Right lobe of liver (tissue), 6 donors: ENCODE results near the gene JADE3. TPM values are rescaled to one million over a fixed set of nuclear protein-coding genes. Genes with fewer than 3 reads are reported as not detected.
A peak's percentile ranks its signal among the peaks of the same experiment; 100 is the strongest.

Source experiments
- ATAC-seq, 4 donors: fragments of 200-7000 bp; cut with Tn5 transposase; one replicate each; pipeline ENCODE4 v1.9.1; 2020; ENCODE audit warnings: mild to moderate bottlenecking in 4 of 4, moderate library complexity in 4 of 4
- DNase-seq, 3 donors: peaks; one replicate each; pipeline ENCODE4 v3.0.0-alpha.2; 2020
- H3K27ac ChIP-seq, 3 donors: fragments of 200-600 bp; one replicate each; pipeline ENCODE4 v1.8.0; 2022
- H3K27me3 ChIP-seq, 2 donors: fragments of 200-600 bp; one replicate each; pipeline ENCODE4 v1.8.0; 2022
- H3K36me3 ChIP-seq, 4 donors: fragments of 200-600 bp; sonication (generic) in 1 of 4; one replicate each; pipeline versions ENCODE4 v1.5.1 to v1.8.0; 2017 to 2022; ENCODE audit warnings: control low read depth in 1 of 4
- H3K4me1 ChIP-seq, 4 donors: fragments of 200-600 bp; sonication (generic) in 1 of 4; one replicate each; pipeline versions ENCODE4 v1.5.1 to v1.8.0; 2017 to 2022; ENCODE audit warnings: control low read depth in 1 of 4
- H3K4me3 ChIP-seq, 3 donors: fragments of 200-600 bp; one replicate each; pipeline ENCODE4 v1.8.0; 2022
- H3K9me3 ChIP-seq, 4 donors: fragments of 200-600 bp; sonication (generic) in 1 of 4; one replicate each; pipeline versions ENCODE4 v1.5.1 to v1.8.0; 2017 to 2022; ENCODE audit warnings: control low read depth in 1 of 4
- POLR2A ChIP-seq: fragments of 450-650 bp; IDR thresholded peaks from one replicate; pipeline ENCODE4 v1.6.1; 2017; ENCODE audit warnings: antibody characterized with exemption, mild to moderate bottlenecking
- WGBS: methylation state at CpG from one replicate; pipeline ENCODE4 v1.1.6; 2018; ENCODE audit warnings: low coverage, low lambda C conversion rate; ENCODE audit not compliant: insufficient coverage; ENCODE audit errors: missing lambda C conversion rate; 5-methylcytosine and 5-hydroxymethylcytosine counted together
- intact Hi-C, 2 donors: fragments of 100-400 bp; cut with DNase I; formaldehyde crosslinking; loops; one replicate each; pipeline versions ENCODE4 v1.11.2 to v1.14.1; 2022
- total RNA-seq, 6 experiments: library from RNA; depleted of rRNA in 2 of 6; stranded (reverse); fragments of >200 nt in 2 of 6; fragmentation: NEBNext Ultra II Directional in 3 of 6; extraction: Animal tissue kit (Norgen Biotek cat#: 25700) in 3 of 6; gene quantifications; one replicate each; pipeline versions ENCODE4 v1.1.0 to v1.2.4, GENCODE V29; 2016 to 2023
- TF ChIP-seq, protein P1 (sequence below), 4 donors: fragments of 200-600 bp in 3 of 4; fragments of 450-650 bp in 1 of 4; IDR thresholded peaks; one replicate each; pipeline versions ENCODE4 v1.5.1 to v1.8.0; 2016 to 2022; ENCODE audit warnings: antibody characterized with exemption in 4 of 4, mild to moderate bottlenecking in 2 of 4
- donor health status: DM: no; HTN: yes; CAD: no.
- donor health status: DM: no; HTN: no; CAD: no.
- donor health status: DM: no; HTN: no; CAD: no.
- donor health status: DM: no; HTN: yes; CAD: no.
- donor health status: DM: no; HTN: yes; CAD: no.

Gene JADE3
- total RNA-seq, 6 experiments from 2014 or later = 6.5 to 10.1 (median 9.1) TPM

DNA sequence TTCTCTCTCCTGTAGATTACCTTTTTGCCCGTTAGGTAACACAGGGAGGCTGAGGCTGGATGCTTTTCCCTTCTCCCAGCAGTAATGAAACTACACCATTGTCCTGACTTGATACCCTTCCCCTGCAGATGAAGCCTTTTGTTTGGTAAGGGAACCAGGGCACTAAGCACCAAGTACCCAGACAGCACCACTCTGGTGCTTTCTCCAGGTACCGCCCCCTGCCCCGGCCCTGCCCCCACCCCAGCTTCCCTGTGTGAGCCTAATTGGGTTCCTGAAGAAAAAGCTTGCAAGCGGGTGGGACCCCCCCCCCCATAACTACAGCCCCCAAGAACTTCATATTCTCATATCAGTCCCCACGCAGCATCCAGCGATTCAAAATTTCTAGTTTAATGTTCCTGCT is 79.8 kb downstream of the JADE3 start:
- H3K4me1 ChIP-seq = no peaks in the 10 kb centered on the region
- 83% methylated on average over 6 of the region's 6 CpGs for WGBS
- H3K27me3 ChIP-seq = no peaks in the 10 kb centered on the region
- no peaks in the 10 kb centered on the region for H3K36me3 ChIP-seq
- no peak overlapping the region for H3K27ac ChIP-seq
- intact Hi-C loops = no loop called here
- ATAC-seq = no peak
- no peak overlapping the region for H3K4me3 ChIP-seq
- TF ChIP-seq POLR2A = no peak
- TF ChIP-seq, protein P1, sequence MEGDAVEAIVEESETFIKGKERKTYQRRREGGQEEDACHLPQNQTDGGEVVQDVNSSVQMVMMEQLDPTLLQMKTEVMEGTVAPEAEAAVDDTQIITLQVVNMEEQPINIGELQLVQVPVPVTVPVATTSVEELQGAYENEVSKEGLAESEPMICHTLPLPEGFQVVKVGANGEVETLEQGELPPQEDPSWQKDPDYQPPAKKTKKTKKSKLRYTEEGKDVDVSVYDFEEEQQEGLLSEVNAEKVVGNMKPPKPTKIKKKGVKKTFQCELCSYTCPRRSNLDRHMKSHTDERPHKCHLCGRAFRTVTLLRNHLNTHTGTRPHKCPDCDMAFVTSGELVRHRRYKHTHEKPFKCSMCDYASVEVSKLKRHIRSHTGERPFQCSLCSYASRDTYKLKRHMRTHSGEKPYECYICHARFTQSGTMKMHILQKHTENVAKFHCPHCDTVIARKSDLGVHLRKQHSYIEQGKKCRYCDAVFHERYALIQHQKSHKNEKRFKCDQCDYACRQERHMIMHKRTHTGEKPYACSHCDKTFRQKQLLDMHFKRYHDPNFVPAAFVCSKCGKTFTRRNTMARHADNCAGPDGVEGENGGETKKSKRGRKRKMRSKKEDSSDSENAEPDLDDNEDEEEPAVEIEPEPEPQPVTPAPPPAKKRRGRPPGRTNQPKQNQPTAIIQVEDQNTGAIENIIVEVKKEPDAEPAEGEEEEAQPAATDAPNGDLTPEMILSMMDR (IDR thresholded peaks at IDR 0.05) = no peak
- H3K9me3 ChIP-seq = no peaks in the 10 kb centered on the region
- no peak for DNase-seq

GRCh38 chrX:46994096-46994495 is 81.9 kb downstream of the JADE3 start:
- H3K27ac ChIP-seq = no peak overlapping the region
- DNase-seq (no peak), ATAC-seq (no peak)
- no peak overlapping the region for H3K4me3 ChIP-seq
- no peaks in the 10 kb centered on the region for H3K9me3 ChIP-seq
- no peaks in the 10 kb centered on the region for H3K27me3 ChIP-seq
- intact Hi-C loops = no loop called here
- no peak for TF ChIP-seq POLR2A
- TF ChIP-seq, protein P1 (IDR thresholded peaks at IDR 0.05) = no peak
- no peaks in the 10 kb centered on the region for H3K4me1 ChIP-seq
- no peaks in the 10 kb centered on the region for H3K36me3 ChIP-seq

DNA sequence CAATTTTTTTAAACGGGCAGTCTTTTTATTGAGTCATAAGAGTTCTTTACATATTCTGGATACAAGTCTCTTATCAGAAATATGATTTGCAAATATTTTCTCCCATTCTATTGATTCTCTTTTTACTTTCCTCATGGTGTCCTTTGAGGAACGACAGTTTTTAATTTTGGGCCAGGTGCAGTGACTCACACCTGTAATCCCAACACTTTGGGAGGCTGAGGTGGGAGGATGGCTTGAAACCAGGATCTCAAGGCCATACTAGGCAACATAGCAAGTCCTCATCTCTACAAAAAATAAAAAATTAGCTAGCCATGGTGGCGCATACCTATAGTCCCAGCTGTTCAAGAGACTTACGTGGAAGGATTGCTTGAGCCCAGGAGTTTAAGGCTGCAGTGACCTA is 99.9 kb downstream of the JADE3 start:
- Histone ChIP-seq H3K4me3 (no peak overlapping the region), H3K36me3 (no peaks in the 10 kb centered on the region), H3K9me3 (no peaks in the 10 kb centered on the region), H3K27me3 (no peaks in the 10 kb centered on the region), H3K27ac (no peak overlapping the region), H3K4me1 (no peaks in the 10 kb centered on the region)
- WGBS = 80% methylated on average over 4 of the region's 4 CpGs
- ATAC-seq (no peak), DNase-seq (no peak)
- TF ChIP-seq, protein P1 (IDR thresholded peaks at IDR 0.05) = no peak
- TF ChIP-seq POLR2A = no peak
- intact Hi-C loops = no loop called here

DNA sequence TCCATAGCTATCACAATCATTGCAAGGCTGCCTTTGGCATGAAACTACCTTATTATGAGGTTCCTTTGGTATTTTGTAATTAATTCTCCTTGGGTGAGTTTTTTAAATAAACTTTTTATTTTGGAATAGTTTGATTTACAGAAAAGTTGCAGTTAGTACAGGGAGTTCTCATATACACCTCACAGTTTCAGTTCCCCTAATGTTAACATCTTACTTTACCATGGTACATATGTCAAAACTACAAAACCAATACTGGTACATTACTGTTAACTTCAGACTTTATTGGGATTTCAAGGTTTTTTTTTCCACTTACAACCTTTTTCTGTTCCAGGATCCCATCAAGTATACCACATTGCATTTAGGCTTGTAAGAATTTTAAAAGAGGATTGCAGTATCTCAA is 114.0 kb downstream of the JADE3 start:
- ATAC-seq (no peak), DNase-seq (no peak)
- no peak overlapping the region for H3K4me3 ChIP-seq
- intact Hi-C loops = no loop called here
- no peaks in the 10 kb centered on the region for H3K4me1 ChIP-seq
- no peak overlapping the region for H3K27ac ChIP-seq
- H3K9me3 ChIP-seq = no peaks in the 10 kb centered on the region
- H3K27me3 ChIP-seq = no peaks in the 10 kb centered on the region
- TF ChIP-seq POLR2A = no peak
- TF ChIP-seq, protein P1 (IDR thresholded peaks at IDR 0.05) = no peak
- no peaks in the 10 kb centered on the region for H3K36me3 ChIP-seq

GRCh38 chrX:47030339-47030738 is 118.1 kb downstream of the JADE3 start:
- no peak overlapping the region for H3K27ac ChIP-seq
- no peaks in the 10 kb centered on the region for H3K36me3 ChIP-seq
- intact Hi-C loops = no loop called here
- H3K9me3 ChIP-seq = no peaks in the 10 kb centered on the region
- TF ChIP-seq, protein P1 (IDR thresholded peaks at IDR 0.05) = peak; percentile 54 to 74 (median 73)
- TF ChIP-seq POLR2A = no peak
- H3K4me3 ChIP-seq = no peak overlapping the region
- H3K4me1 ChIP-seq = no peaks in the 10 kb centered on the region
- DNase-seq (no peak), ATAC-seq (peak; percentile 65 to 72 (median 68))
- H3K27me3 ChIP-seq = no peaks in the 10 kb centered on the region
